Measurements from ENCODE around the gene FCER1G. TPM values are rescaled to one million over a fixed set of nuclear protein-coding genes. Genes with fewer than 3 reads are reported as not detected.
A peak's percentile ranks its signal among the peaks of the same experiment; 100 is the strongest.
"Not testable (repeated sequence)": the region's sequence is repeated elsewhere in the genome, so short reads cannot be mapped to it uniquely, and the experiment has no call there.

Gene FCER1G
- total RNA-seq, 2 donors from 2014 or later: 0.68 to 0.69 TPM

- no peak overlapping the region for H3K4me3 Mint-ChIP-seq
- Histone ChIP-seq H3K9ac (ENCODE audit: extremely low read depth, low read length, poor library complexity, severe bottlenecking) (no peak overlapping the region), H3K4me3 (ENCODE audit: low read length) (no peak overlapping the region), H3K27me3 (ENCODE audit: control insufficient read depth, insufficient read depth, low read length, poor library complexity, severe bottlenecking) (no peaks in the 10 kb centered on the region), H3K36me3 (ENCODE audit: control insufficient read depth, insufficient read depth, low read length) (no peaks in the 10 kb centered on the region), H3K9me3 (ENCODE audit: control insufficient read depth, low read length) (peaks cover 2% of the 10 kb centered on the region), H3K27ac (ENCODE audit: low read depth, low read length) (no peak overlapping the region), H3K4me1 (ENCODE audit: control insufficient read depth, insufficient read depth, low read length) (no peaks in the 10 kb centered on the region)
- peaks cover 10% of the 10 kb centered on the region for H3K4me1 Mint-ChIP-seq
- WGBS, 2 experiments (ENCODE audit: insufficient coverage in 1 of 2, insufficient read length in 1 of 2): 94 to 95% methylated on average over 8 of the region's 8 CpGs
- H3K27me3 Mint-ChIP-seq (ENCODE audit: insufficient read depth): peaks cover 3% of the 10 kb centered on the region
- H3K9me3 Mint-ChIP-seq: peaks cover 9% of the 10 kb centered on the region
- no peak overlapping the region for H3K27ac Mint-ChIP-seq
- peaks cover 3% of the 10 kb centered on the region for H3K36me3 Mint-ChIP-seq (ENCODE audit: low read depth)
- DNase-seq: no peak
- TF ChIP-seq, protein P1, sequence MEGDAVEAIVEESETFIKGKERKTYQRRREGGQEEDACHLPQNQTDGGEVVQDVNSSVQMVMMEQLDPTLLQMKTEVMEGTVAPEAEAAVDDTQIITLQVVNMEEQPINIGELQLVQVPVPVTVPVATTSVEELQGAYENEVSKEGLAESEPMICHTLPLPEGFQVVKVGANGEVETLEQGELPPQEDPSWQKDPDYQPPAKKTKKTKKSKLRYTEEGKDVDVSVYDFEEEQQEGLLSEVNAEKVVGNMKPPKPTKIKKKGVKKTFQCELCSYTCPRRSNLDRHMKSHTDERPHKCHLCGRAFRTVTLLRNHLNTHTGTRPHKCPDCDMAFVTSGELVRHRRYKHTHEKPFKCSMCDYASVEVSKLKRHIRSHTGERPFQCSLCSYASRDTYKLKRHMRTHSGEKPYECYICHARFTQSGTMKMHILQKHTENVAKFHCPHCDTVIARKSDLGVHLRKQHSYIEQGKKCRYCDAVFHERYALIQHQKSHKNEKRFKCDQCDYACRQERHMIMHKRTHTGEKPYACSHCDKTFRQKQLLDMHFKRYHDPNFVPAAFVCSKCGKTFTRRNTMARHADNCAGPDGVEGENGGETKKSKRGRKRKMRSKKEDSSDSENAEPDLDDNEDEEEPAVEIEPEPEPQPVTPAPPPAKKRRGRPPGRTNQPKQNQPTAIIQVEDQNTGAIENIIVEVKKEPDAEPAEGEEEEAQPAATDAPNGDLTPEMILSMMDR (conservative IDR thresholded peaks at IDR 0.05): no peak
Measured at GRCh38 chr1:161251579-161251978, 36.5 kb downstream of the FCER1G start.

DNA sequence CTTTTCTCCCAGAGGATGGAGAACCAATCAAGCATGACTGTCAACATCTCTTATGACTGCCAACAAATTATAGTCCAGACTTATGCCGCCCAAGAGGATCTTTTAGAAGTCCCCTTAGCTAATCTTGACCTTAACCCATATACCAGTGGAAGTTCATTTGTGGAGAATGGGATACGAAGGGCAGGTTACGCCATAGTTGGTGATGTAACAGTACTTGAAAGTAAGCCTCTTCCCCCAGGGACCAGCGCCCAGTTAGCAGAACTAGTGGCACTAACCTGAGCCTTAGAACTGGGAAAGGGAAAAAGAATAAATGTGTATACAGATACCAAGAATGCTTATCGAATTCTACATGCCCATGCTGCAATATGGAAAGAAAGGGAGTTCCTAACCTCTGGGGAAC, 40.2 kb downstream of the FCER1G start:
- Mint-ChIP-seq H3K4me1 (peaks cover 22% of the 10 kb centered on the region), H3K9me3 (peaks cover 26% of the 10 kb centered on the region), H3K27me3 (ENCODE audit: insufficient read depth) (peaks cover 37% of the 10 kb centered on the region)
- peaks cover 23% of the 10 kb centered on the region for H3K27me3 ChIP-seq (ENCODE audit: control insufficient read depth, insufficient read depth, low read length, poor library complexity, severe bottlenecking)
- H3K36me3 Mint-ChIP-seq (ENCODE audit: low read depth); H3K4me1 ChIP-seq (ENCODE audit: control insufficient read depth, insufficient read depth, low read length); H3K27ac Mint-ChIP-seq; H3K36me3 ChIP-seq (ENCODE audit: control insufficient read depth, insufficient read depth, low read length); H3K27ac ChIP-seq (ENCODE audit: low read depth, low read length); H3K9ac ChIP-seq (ENCODE audit: extremely low read depth, low read length, poor library complexity, severe bottlenecking); H3K4me3 Mint-ChIP-seq; DNase-seq: not testable (repeated sequence)
- H3K9me3 ChIP-seq (ENCODE audit: control insufficient read depth, low read length): peaks cover 26% of the 10 kb centered on the region
- H3K4me3 ChIP-seq (ENCODE audit: low read length): peak overlapping the region; percentile 8
- WGBS, 2 experiments (ENCODE audit: insufficient coverage in 1 of 2, insufficient read length in 1 of 2): 94 to 97% methylated on average over 4 to 5 of the region's 5 CpGs

DNA sequence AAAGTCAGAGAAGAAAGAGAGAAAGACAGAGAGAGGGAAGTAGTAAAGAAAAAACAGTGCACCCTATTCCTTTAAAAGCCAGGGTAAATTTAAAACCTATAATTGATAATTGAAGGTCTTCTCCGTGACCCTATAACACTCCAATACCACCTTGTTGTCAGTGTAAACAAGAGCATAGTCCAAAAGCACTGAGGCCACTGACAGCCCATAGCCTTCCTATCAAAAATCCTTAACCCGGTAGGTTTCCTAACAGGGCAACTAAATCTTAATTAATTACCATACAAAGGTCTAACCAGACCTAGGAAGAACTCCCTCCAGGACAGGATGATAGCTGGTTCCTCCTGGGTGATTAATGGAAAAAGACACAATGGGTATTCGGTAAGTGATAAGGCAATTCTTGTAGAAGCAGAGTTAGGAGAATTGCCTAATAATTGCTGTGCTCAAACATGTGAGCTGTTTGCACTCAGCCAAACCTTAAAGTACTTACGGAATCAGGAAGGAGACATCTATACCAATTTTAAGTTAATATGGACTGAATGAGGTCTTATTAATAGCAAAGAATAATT, 40.9 kb downstream of the FCER1G start:
- H3K36me3 Mint-ChIP-seq (ENCODE audit: low read depth); H3K27ac ChIP-seq (ENCODE audit: low read depth, low read length); H3K4me1 ChIP-seq (ENCODE audit: control insufficient read depth, insufficient read depth, low read length); H3K27ac Mint-ChIP-seq; H3K36me3 ChIP-seq (ENCODE audit: control insufficient read depth, insufficient read depth, low read length); H3K4me3 Mint-ChIP-seq; DNase-seq; H3K9ac ChIP-seq (ENCODE audit: extremely low read depth, low read length, poor library complexity, severe bottlenecking): not testable (repeated sequence)
- H3K9me3 ChIP-seq (ENCODE audit: control insufficient read depth, low read length): peaks cover 26% of the 10 kb centered on the region
- peak overlapping the region; percentile 8 for H3K4me3 ChIP-seq (ENCODE audit: low read length)
- H3K4me1 Mint-ChIP-seq: peaks cover 30% of the 10 kb centered on the region
- peaks cover 44% of the 10 kb centered on the region for H3K27me3 Mint-ChIP-seq (ENCODE audit: insufficient read depth)
- peaks cover 30% of the 10 kb centered on the region for H3K27me3 ChIP-seq (ENCODE audit: control insufficient read depth, insufficient read depth, low read length, poor library complexity, severe bottlenecking)
- peaks cover 26% of the 10 kb centered on the region for H3K9me3 Mint-ChIP-seq
- WGBS, 2 experiments (ENCODE audit: insufficient coverage in 1 of 2, insufficient read length in 1 of 2): 69 to 75% methylated on average over 2 to 4 of the region's 4 CpGs

GRCh38 chr1:161257109-161257508, 42.0 kb downstream of the FCER1G start:
- not testable (repeated sequence) for H3K4me3 Mint-ChIP-seq; H3K27ac ChIP-seq (ENCODE audit: low read depth, low read length); H3K36me3 ChIP-seq (ENCODE audit: control insufficient read depth, insufficient read depth, low read length); H3K4me3 ChIP-seq (ENCODE audit: low read length); DNase-seq; H3K36me3 Mint-ChIP-seq (ENCODE audit: low read depth); H3K9ac ChIP-seq (ENCODE audit: extremely low read depth, low read length, poor library complexity, severe bottlenecking); H3K4me1 ChIP-seq (ENCODE audit: control insufficient read depth, insufficient read depth, low read length); H3K27ac Mint-ChIP-seq
- Mint-ChIP-seq H3K4me1 (peaks cover 37% of the 10 kb centered on the region), H3K27me3 (ENCODE audit: insufficient read depth) (peaks cover 55% of the 10 kb centered on the region), H3K9me3 (peaks cover 26% of the 10 kb centered on the region)
- H3K27me3 ChIP-seq (ENCODE audit: control insufficient read depth, insufficient read depth, low read length, poor library complexity, severe bottlenecking): peaks cover 38% of the 10 kb centered on the region
- 96 to 97% methylated on average over 3 to 5 of the region's 5 CpGs for WGBS, 2 experiments (ENCODE audit: insufficient coverage in 1 of 2, insufficient read length in 1 of 2)
- H3K9me3 ChIP-seq (ENCODE audit: control insufficient read depth, low read length): peaks cover 26% of the 10 kb centered on the region

Measured in endodermal cell (in vitro differentiated cells).